ENCODE results near the gene TRPM2.
"Not testable (repeated sequence)": the region's sequence is repeated elsewhere in the genome, so short reads cannot be mapped to it uniquely, and the experiment has no call there.

Gene TRPM2

GRCh38 chr21:44389335-44389734 is 35.9 kb downstream of the TRPM2 start:
- Histone ChIP-seq H3K4me3 (no peak overlapping the region), H3K27ac (no peak overlapping the region)

DNA sequence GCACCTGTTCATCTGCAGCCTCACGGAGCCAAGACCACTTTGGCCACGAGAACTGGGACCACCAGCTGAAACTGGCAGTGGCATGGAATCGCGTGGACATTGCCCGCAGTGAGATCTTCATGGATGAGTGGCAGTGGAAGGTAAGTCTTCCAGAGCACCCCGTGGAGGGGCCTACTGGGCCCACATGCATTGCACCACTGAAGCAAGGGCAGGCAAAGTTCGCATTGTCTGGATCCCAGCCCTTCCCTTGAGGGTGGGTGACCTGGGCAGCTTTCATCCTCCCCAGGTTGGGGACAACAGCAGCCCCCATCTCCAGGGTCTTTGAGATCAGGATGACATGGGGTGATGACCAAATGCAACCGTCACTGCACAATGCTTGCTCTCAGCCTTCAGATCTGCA is 37.5 kb downstream of the TRPM2 start:
- Histone ChIP-seq H3K27ac (no peak overlapping the region), H3K4me3 (no peak overlapping the region)

DNA sequence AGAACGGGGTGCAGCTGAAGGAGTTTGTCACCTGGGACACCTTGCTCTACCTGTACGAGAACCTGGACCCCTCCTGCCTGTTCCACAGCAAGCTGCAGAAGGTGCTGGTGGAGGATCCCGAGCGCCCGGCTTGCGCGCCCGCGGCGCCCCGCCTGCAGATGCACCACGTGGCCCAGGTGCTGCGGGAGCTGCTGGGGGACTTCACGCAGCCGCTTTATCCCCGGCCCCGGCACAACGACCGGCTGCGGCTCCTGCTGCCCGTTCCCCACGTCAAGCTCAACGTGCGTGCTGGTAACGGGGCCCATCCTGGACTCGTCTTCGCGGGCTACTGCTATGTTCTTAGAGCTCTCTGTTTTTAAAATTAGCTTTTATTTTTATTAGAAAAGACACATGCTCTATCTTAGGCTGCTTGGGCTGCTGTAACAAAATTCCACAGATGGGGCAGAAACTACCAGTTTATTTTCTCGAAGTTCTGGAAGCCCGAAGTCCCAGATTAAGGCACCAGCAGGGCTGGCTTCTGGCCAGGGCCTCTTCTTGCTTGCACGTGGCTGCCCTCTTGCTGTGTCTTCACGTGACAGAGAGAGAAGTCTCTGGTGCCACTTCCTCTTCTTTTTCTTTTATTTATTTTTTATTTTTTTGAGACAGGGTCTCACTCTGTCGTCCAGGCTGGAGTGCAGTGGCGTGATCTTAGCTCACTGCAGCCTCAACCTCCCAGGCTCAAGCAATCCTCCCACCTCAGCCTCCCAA is 38.1 kb downstream of the TRPM2 start:
- Histone ChIP-seq H3K4me3 (no peak overlapping the region), H3K27ac (no peak overlapping the region)

DNA sequence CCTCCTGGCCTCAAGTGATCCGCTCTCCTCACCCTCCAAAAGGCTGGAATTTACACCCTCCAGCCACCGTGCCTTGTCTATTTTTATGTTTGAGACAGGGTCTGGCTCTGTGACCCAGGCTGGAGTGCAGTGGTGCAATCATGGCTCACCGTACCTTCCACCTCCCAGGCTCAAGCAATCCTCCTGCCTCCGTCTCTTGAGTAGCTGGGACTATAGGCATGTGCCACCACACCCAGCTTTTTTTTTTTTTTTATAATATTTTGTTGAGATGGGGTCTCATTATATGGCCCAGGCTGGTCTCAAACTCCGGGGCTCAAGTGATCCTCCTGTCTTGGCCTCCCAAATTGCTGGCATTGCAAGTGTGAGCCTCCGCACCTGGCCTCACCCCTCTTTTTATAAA is 38.8 kb downstream of the TRPM2 start:
- Histone ChIP-seq H3K4me3 (no peak overlapping the region), H3K27ac (no peak overlapping the region)

GRCh38 chr21:44392916-44393315 is 39.5 kb downstream of the TRPM2 start:
- H3K4me3 ChIP-seq = no peak overlapping the region
- no peak overlapping the region for H3K27ac ChIP-seq

DNA sequence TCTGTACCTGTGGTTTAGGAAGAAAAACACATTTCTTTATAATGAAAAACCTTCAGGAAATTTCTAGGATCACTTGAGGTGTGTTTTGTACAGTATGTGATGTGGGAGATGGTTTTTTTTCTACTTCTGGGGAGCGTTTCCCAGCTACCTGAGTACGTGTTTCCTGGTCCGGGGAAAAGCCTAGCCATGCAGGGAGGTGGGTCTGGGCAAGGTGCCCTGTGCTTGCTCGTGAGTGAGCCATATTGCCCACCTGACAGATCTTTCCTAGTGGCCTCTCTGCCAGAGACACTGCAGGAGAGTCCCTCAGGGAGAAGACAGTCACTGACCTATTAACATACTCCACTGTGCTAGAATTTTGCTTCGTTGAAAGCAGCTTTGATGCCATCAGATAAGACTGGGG is 41.3 kb downstream of the TRPM2 start:
- H3K27ac ChIP-seq = no peak overlapping the region

GRCh38 chr21:44395260-44395659 is 41.8 kb downstream of the TRPM2 start:
- Histone ChIP-seq H3K4me3 (no peak overlapping the region), H3K27ac (no peak overlapping the region)

More for the DNA sequence above, 41.3 kb downstream of the TRPM2 start:
- no peak overlapping the region for H3K4me3 ChIP-seq

DNA sequence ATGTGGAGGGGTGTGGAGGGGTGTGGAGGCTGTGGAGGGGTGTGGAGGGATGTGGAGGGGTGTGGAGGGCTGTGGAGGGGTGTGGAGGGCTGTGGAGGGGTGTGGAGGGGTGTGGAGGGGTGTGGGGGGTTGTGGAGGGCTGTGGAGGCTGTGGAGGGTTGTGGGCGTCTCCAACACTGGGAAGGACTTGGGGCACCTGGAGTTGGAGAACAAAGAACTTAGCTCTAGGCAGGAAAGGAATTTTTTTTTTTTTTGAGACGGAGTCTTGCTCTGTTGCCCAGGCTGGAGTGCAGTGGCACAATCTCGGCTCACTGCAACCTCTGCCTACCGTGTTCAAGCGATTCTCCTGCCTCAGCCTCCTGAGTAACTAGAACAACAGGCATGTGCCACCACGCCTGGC is 43.4 kb downstream of the TRPM2 start:
- not testable (repeated sequence) for H3K27ac ChIP-seq

DNA sequence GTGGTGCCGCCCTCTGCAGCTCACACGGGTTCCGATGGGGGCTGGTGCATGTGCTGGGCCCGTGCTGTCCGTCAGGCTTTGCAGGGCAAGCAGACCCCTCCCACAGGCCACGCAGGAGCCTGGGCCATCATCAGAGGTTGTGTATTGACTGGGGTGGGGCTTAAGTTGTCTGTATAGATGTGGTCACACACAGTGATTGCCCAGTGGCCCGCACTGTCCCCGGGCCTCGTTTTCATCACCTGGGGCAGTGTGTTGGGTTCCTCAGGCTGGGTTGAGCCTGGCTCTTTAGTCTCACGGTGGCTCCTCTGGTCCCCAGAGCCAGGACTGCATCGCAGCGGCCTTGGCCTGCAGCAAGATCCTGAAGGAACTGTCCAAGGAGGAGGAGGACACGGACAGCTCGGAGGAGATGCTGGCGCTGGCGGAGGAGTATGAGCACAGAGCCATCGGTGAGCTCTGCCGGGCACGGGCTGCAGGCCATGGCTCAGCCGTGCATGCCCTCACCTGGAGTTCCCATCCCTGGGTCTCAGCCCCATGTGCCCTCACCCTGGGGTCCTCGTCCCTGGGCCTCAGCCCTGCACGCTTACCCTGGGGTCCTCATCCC is 44.1 kb downstream of the TRPM2 start:
- H3K4me3 ChIP-seq = no peak overlapping the region
- H3K27ac ChIP-seq = no peak overlapping the region

More for the DNA sequence above, 43.4 kb downstream of the TRPM2 start:
- H3K4me3 ChIP-seq = not testable (repeated sequence)

DNA sequence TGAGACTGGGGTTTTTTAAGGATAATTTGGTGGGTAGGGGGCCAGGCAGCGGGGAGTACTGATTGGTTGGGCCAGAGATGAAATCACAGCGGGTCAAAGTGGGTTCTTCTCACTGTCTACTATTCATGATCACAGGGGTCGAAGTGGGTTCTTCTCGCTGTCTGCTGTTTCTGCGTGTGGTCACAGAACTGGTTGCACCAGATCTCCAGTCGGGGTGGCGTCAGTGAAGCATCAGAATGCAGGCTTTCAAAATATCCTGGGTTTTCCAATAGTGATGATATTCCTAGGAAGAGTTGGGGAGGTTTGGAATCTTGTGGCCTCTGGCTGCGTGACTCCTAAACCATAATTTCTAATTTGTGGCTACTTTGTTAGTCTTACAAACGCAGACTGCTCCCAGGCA is 45.1 kb downstream of the TRPM2 start:
- no peak overlapping the region for H3K27ac ChIP-seq
- no peak overlapping the region for H3K4me3 ChIP-seq

DNA sequence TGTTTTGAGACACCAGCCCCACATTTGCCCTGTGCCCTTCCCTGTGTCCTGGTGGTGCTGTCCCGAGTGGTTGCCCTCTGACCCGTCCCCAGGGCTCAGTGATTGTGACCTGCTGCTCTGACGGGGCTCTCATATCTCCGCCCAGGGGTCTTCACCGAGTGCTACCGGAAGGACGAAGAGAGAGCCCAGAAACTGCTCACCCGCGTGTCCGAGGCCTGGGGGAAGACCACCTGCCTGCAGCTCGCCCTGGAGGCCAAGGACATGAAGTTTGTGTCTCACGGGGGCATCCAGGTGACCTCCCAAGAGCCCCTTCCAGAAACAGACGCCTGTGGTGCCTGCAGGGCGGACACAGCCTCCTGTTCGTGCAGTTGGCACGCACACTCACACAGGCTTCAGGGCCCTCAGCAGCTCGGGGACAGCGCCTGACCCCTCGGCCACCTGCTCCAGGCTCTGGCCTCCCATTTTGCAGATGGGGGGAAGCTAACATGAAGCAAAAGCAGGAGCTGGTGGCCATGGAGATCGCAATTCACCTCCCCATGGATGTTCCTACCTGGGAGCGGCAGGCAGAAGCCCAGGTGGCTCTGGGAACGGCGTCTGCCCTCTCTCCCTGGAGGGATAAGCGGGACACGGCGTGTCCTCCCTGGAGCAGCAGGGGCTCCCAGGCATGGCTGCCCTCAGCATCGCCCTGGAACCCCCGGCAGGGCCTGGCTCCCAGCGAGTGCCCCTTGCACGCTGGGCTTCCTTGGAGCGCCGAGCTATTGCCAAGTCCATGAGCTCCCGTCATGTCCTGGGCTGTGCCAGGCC is 45.9 kb downstream of the TRPM2 start:
- Histone ChIP-seq H3K27ac (no peak overlapping the region), H3K4me3 (no peak overlapping the region)

DNA sequence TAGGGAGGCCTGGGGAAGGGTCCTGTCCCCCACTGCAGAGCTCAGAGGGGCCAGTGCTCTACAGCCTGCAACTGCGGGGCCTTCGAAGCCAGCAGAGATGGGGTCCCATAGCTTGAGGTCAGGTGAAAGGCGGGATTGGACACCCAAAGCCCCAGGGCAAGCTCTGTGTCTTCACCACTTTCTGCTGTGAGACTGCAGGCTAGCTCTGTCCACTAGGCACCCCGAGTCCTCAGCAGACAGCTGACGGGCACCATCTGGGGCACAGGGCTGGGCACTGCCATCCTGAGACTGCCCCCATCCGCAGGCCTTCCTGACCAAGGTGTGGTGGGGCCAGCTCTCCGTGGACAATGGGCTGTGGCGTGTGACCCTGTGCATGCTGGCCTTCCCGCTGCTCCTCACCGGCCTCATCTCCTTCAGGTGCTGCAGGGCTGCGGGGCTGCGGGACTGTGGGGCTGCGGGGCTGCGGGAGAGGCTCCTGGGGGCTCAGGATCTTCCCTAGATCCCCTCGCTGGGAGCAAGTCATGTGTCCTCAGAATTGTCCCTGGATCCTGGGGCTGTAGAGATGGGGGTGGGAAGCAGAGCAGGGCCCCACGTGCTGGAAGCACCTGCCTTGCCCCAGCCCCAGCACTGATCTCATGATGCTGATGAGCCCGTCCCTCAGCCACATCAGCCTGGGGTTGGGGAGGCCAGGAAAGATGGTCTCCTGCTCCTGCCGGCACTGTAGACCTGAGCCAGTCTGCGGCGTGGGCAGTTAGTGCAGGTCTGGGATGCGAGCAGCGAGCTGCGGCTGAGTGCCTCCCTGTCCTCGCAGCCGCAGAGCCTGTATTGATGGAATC is 46.8 kb downstream of the TRPM2 start:
- H3K27ac ChIP-seq = no peak overlapping the region
- H3K4me3 ChIP-seq = no peak overlapping the region

- H3K27ac ChIP-seq = no peak overlapping the region
- no peak overlapping the region for H3K4me3 ChIP-seq
These were observed 47.5 kb downstream of the TRPM2 start for GRCh38 chr21:44400791-44401385.

GRCh38 chr21:44401386-44402160 is 48.2 kb downstream of the TRPM2 start:
- Histone ChIP-seq H3K4me3 (no peak overlapping the region), H3K27ac (no peak overlapping the region)

- H3K4me3 ChIP-seq = no peak overlapping the region
- H3K27ac ChIP-seq = no peak overlapping the region
These were observed 49.1 kb downstream of the TRPM2 start for GRCh38 chr21:44402323-44403105.

- no peak overlapping the region for H3K4me3 ChIP-seq
These were observed 49.9 kb downstream of the TRPM2 start for GRCh38 chr21:44403106-44404020.

GRCh38 chr21:44404482-44404881 is 51.1 kb downstream of the TRPM2 start:
- not testable (repeated sequence) for H3K4me3 ChIP-seq, H3K27ac ChIP-seq

More at GRCh38 chr21:44403106-44404020, 49.9 kb downstream of the TRPM2 start:
- no peak overlapping the region for H3K27ac ChIP-seq
